Mucosa of gallbladder (tissue), 1 donor: Measurements from ENCODE around the gene MUSK. TPM values are rescaled to one million over a fixed set of nuclear protein-coding genes. Genes with fewer than 3 reads are reported as not detected.

Source experiments
- total RNA-seq: library from RNA; stranded (reverse); gene quantifications from one replicate; pipeline ENCODE4 v1.2.1, GENCODE V29; 2021
- donor health status: DM: no; HTN: no; CAD: no.

MUSK gene
- total RNA-seq, 1 donor from 2014 or later = 2.5 TPM

Other genes starting within 250 kb of the MUSK start
- 13.1 TPM for gene SVEP1, start 89.0 kb upstream of the MUSK start, total RNA-seq